DND-41 (cell line): ENCODE data around the gene MYCBPAP.

ENCODE experiments used
- ATAC-seq: fragments of 200-7000 bp; cut with Tn5 transposase; 3 replicates; pipeline ENCODE4 v1.9.1; 2021; ENCODE audit warnings: low read depth; ENCODE audit not compliant: insufficient read depth
- DNase-seq: peaks from one replicate; pipeline ENCODE4 v3.0.0-alpha.2; 2020
- H2AFZ ChIP-seq: 2 replicates; pipeline ENCODE4 v1.6.0; 2012; ENCODE audit warnings: low read depth, low read length
- H3K27ac ChIP-seq: 2 replicates; pipeline ENCODE4 v1.5.1; 2012; ENCODE audit warnings: low read length, inconsistent platforms
- H3K27me3 ChIP-seq: fragments of 200-600 bp; sonication (generic); 2 replicates; pipeline ENCODE4 v1.6.0; 2012; ENCODE audit warnings: low read length, mild to moderate bottlenecking, inconsistent platforms; ENCODE audit not compliant: insufficient read depth, poor library complexity
- H3K36me3 ChIP-seq: 2 replicates; pipeline ENCODE4 v1.5.1; 2012; ENCODE audit warnings: low read length, inconsistent platforms; ENCODE audit not compliant: insufficient read depth
- H3K4me1 ChIP-seq: 2 replicates; pipeline ENCODE4 v1.5.1; 2012; ENCODE audit warnings: mild to moderate bottlenecking, low read length; ENCODE audit not compliant: insufficient read depth
- H3K4me2 ChIP-seq: 2 replicates; pipeline ENCODE4 v1.6.0; 2012; ENCODE audit warnings: mild to moderate bottlenecking, moderate library complexity, low read length, inconsistent platforms; ENCODE audit not compliant: insufficient read depth
- H3K4me3 ChIP-seq, 2 experiments: fragments of 200-600 bp in 1 of 2; shearing (Covaris generic) in 1 of 2; 2 replicates each; pipeline ENCODE4 v1.5.1; 2012 to 2016; ENCODE audit warnings: inconsistent platforms in 2 of 2, low read length in 2 of 2, mild to moderate bottlenecking in 2 of 2, low read depth in 1 of 2, moderate library complexity in 1 of 2
- H3K79me2 ChIP-seq: 2 replicates; pipeline ENCODE4 v1.6.0; 2012; ENCODE audit warnings: low read length, inconsistent platforms; ENCODE audit not compliant: insufficient read depth
- H3K9ac ChIP-seq: 2 replicates; pipeline ENCODE4 v1.6.0; 2012; ENCODE audit warnings: low read depth, mild to moderate bottlenecking, inconsistent platforms, low read length, moderate library complexity
- H3K9me3 ChIP-seq: 2 replicates; pipeline ENCODE4 v1.5.1; 2012; ENCODE audit warnings: low read length, moderate library complexity, mild to moderate bottlenecking, inconsistent platforms; ENCODE audit not compliant: insufficient read depth, severe bottlenecking
- H4K20me1 ChIP-seq: 2 replicates; pipeline ENCODE4 v1.6.0; 2012; ENCODE audit warnings: low read length; ENCODE audit not compliant: insufficient read depth
- CTCF ChIP-seq: IDR thresholded peaks from 2 replicates; pipeline ENCODE4 v1.5.1; 2012; ENCODE audit warnings: borderline replicate concordance, low read length, moderate library complexity, mild to moderate bottlenecking; ENCODE audit not compliant: poor library complexity, severe bottlenecking; ENCODE audit errors: extremely low read depth
- EZH2 ChIP-seq: IDR thresholded peaks from 3 replicates; pipeline ENCODE4 v1.6.1; 2012; ENCODE audit warnings: borderline replicate concordance, low read depth, mild to moderate bottlenecking, moderate library complexity, low read length, inconsistent platforms; ENCODE audit not compliant: severe bottlenecking

The MYCBPAP gene

GRCh38 chr17:50536683-50537646 is 28.7 kb downstream of the MYCBPAP start:
- Histone ChIP-seq H3K4me2 (no peak overlapping the region), H3K4me1 (peaks cover 10% of the 10 kb centered on the region), H3K9me3 (no peaks in the 10 kb centered on the region), H2AFZ (no peak overlapping the region), H3K79me2 (no peaks in the 10 kb centered on the region), H4K20me1 (0 out of 2 replicates have a peak, but pooled peaks cover 2% of the 10 kb centered on the region), H3K9ac (no peak overlapping the region), H3K36me3 (no peaks in the 10 kb centered on the region), H3K4me3 (no peak overlapping the region), H3K27me3 (peaks cover 29% of the 10 kb centered on the region), H3K27ac (no peak overlapping the region)
- ATAC-seq (no peak), DNase-seq (no peak)
- TF ChIP-seq CTCF (no peak), EZH2 (no peak)

GRCh38 chr17:50537721-50538548 is 29.7 kb downstream of the MYCBPAP start:
- Histone ChIP-seq H4K20me1 (0 out of 2 replicates have a peak, but pooled peaks cover 2% of the 10 kb centered on the region), H3K79me2 (no peaks in the 10 kb centered on the region), H3K27me3 (peaks cover 19% of the 10 kb centered on the region), H3K9me3 (no peaks in the 10 kb centered on the region), H2AFZ (no peak overlapping the region), H3K27ac (no peak overlapping the region), H3K9ac (no peak overlapping the region), H3K4me3 (no peak overlapping the region), H3K4me1 (peaks cover 19% of the 10 kb centered on the region), H3K36me3 (no peaks in the 10 kb centered on the region), H3K4me2 (no peak overlapping the region)
- ATAC-seq (no peak), DNase-seq (no peak)
- TF ChIP-seq EZH2 (no peak), CTCF (no peak)

- H2AFZ ChIP-seq = no peak overlapping the region
- peaks cover 19% of the 10 kb centered on the region for H3K4me1 ChIP-seq
- H3K79me2 ChIP-seq = no peaks in the 10 kb centered on the region
- ATAC-seq = no peak
- 0 out of 2 replicates have a peak, but pooled peaks cover 2% of the 10 kb centered on the region for H4K20me1 ChIP-seq
- DNase-seq = no peak
- no peak overlapping the region for H3K27ac ChIP-seq
- H3K36me3 ChIP-seq = no peaks in the 10 kb centered on the region
- no peaks in the 10 kb centered on the region for H3K9me3 ChIP-seq
- TF ChIP-seq CTCF = no peak
- no peak for TF ChIP-seq EZH2
- H3K4me3 ChIP-seq = no peak overlapping the region
- H3K9ac ChIP-seq = no peak overlapping the region
- H3K27me3 ChIP-seq = peaks cover 10% of the 10 kb centered on the region
- H3K4me2 ChIP-seq = no peak overlapping the region
These were observed 30.5 kb downstream of the MYCBPAP start for GRCh38 chr17:50538549-50539410.
